Progenitor cell of endocrine pancreas (in vitro differentiated cells): ENCODE data around the gene SLC4A1. TPM values are rescaled to one million over a fixed set of nuclear protein-coding genes. Genes with fewer than 3 reads are reported as not detected.

Experiments used
- DNase-seq: peaks from one replicate; pipeline ENCODE4 v3.0.0; 2021; ENCODE audit warnings: low spot score; ENCODE audit not compliant: unreplicated experiment
- H3K27ac Mint-ChIP-seq: 2 replicates; pipeline ENCODE4 v1.8.0; 2021; ENCODE audit warnings: mild to moderate bottlenecking, moderate library complexity, mixed read lengths
- H3K27me3 Mint-ChIP-seq: 2 replicates; pipeline ENCODE4 v1.8.0; 2021; ENCODE audit warnings: mixed read lengths
- H3K36me3 Mint-ChIP-seq: 2 replicates; pipeline ENCODE4 v1.8.0; 2022; ENCODE audit warnings: mixed read lengths; ENCODE audit not compliant: insufficient read depth
- H3K4me1 Mint-ChIP-seq: 2 replicates; pipeline ENCODE4 v1.8.0; 2021; ENCODE audit warnings: low read depth, mixed read lengths
- H3K4me3 Mint-ChIP-seq: 2 replicates; pipeline ENCODE4 v1.8.0; 2021; ENCODE audit warnings: low read depth, mild to moderate bottlenecking, moderate library complexity, mixed read lengths
- H3K9me3 Mint-ChIP-seq: 2 replicates; pipeline ENCODE4 v1.8.0; 2021; ENCODE audit warnings: low read depth, mixed read lengths
- total RNA-seq: library from RNA; stranded (reverse); gene quantifications from 2 replicates; pipeline ENCODE4 v1.2.1, GENCODE V29; 2021
- TF ChIP-seq, protein P1 (sequence below): fragments of 200-600 bp; sonication (generic); IDR thresholded peaks from one replicate; pipeline ENCODE4 v1.5.0; 2021; ENCODE audit warnings: antibody characterized with exemption, mild to moderate bottlenecking; ENCODE audit not compliant: unreplicated experiment

Gene SLC4A1
- total RNA-seq, 1 donor from 2014 or later, result not detected

GRCh38 chr17:44268709-44269534 lies 987 bp upstream of the SLC4A1 start:
- no peaks in the 10 kb centered on the region for H3K9me3 Mint-ChIP-seq
- TF ChIP-seq, protein P1, sequence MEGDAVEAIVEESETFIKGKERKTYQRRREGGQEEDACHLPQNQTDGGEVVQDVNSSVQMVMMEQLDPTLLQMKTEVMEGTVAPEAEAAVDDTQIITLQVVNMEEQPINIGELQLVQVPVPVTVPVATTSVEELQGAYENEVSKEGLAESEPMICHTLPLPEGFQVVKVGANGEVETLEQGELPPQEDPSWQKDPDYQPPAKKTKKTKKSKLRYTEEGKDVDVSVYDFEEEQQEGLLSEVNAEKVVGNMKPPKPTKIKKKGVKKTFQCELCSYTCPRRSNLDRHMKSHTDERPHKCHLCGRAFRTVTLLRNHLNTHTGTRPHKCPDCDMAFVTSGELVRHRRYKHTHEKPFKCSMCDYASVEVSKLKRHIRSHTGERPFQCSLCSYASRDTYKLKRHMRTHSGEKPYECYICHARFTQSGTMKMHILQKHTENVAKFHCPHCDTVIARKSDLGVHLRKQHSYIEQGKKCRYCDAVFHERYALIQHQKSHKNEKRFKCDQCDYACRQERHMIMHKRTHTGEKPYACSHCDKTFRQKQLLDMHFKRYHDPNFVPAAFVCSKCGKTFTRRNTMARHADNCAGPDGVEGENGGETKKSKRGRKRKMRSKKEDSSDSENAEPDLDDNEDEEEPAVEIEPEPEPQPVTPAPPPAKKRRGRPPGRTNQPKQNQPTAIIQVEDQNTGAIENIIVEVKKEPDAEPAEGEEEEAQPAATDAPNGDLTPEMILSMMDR, result no peak
- peak overlapping the region; percentile 4 for H3K27ac Mint-ChIP-seq
- H3K4me3 Mint-ChIP-seq, result no peak overlapping the region
- no peak for DNase-seq
- H3K27me3 Mint-ChIP-seq, result peaks cover 16% of the 10 kb centered on the region
- H3K4me1 Mint-ChIP-seq, result peaks cover 4% of the 10 kb centered on the region
- no peaks in the 10 kb centered on the region for H3K36me3 Mint-ChIP-seq

GRCh38 chr17:44267165-44267455 lies 825 bp downstream of the SLC4A1 start:
- no peak for DNase-seq
- Mint-ChIP-seq H3K4me1 (no peaks in the 10 kb centered on the region), H3K27me3 (peaks cover 16% of the 10 kb centered on the region), H3K4me3 (no peak overlapping the region), H3K36me3 (no peaks in the 10 kb centered on the region), H3K9me3 (no peaks in the 10 kb centered on the region), H3K27ac (no peak overlapping the region)
- TF ChIP-seq, protein P1, result no peak

GRCh38 chr17:44266402-44267164 lies 1.4 kb downstream of the SLC4A1 start:
- TF ChIP-seq, protein P1, result no peak
- Mint-ChIP-seq H3K27ac (no peak overlapping the region), H3K4me3 (no peak overlapping the region), H3K36me3 (no peaks in the 10 kb centered on the region), H3K27me3 (peaks cover 12% of the 10 kb centered on the region), H3K9me3 (no peaks in the 10 kb centered on the region), H3K4me1 (no peaks in the 10 kb centered on the region)
- DNase-seq, result no peak

DNA sequence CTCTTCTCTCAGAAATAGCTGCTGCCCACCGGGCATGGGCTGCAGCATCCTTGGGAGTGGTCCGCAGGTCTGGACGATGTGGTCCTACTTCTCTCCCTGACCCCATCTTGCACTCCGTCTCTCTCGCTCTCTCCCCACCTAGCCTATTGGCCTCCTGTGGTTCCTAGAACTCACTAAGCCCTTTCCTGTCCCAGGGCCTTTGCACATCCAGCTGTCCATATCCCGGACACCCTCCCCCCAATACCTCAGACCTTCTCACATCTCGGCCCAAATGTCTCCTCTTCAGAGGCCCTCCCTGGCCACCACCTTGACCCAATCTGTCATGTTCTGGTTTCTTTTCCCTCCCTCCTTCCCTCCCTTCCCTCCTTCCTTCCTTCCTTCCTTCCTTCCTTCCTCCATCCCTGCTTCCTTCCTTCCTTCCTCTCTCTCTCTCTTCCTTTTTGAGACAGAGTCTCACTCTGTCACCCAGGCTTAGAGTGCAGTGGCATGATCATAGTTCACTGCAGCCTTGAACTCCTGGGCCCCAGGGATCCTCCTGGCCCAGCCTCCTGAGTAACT lies 4.5 kb downstream of the SLC4A1 start:
- H3K9me3 Mint-ChIP-seq, result no peaks in the 10 kb centered on the region
- H3K36me3 Mint-ChIP-seq, result no peaks in the 10 kb centered on the region
- no peak overlapping the region for H3K27ac Mint-ChIP-seq
- H3K4me1 Mint-ChIP-seq, result no peaks in the 10 kb centered on the region
- peaks cover 11% of the 10 kb centered on the region for H3K27me3 Mint-ChIP-seq
- TF ChIP-seq, protein P1, result no peak
- no peak for DNase-seq
- no peak overlapping the region for H3K4me3 Mint-ChIP-seq

GRCh38 chr17:44262654-44263225 lies 5.2 kb downstream of the SLC4A1 start:
- H3K4me1 Mint-ChIP-seq, result no peaks in the 10 kb centered on the region
- peaks cover 12% of the 10 kb centered on the region for H3K27me3 Mint-ChIP-seq
- H3K27ac Mint-ChIP-seq, result no peak overlapping the region
- no peak overlapping the region for H3K4me3 Mint-ChIP-seq
- H3K9me3 Mint-ChIP-seq, result no peaks in the 10 kb centered on the region
- TF ChIP-seq, protein P1, result no peak
- H3K36me3 Mint-ChIP-seq, result no peaks in the 10 kb centered on the region
- no peak for DNase-seq
